Brain microvascular endothelial cell (primary cell): Measurements from ENCODE around the gene CTCFL.

Source experiments
- DNase-seq: peaks from one replicate; pipeline ENCODE4 v3.0.0-alpha.2; 2020
- H3K27ac ChIP-seq: fragments of 250-450 bp; sonication (Bioruptor Pico); 2 replicates; pipeline ENCODE4 v1.5.1; 2020; ENCODE audit warnings: mild to moderate bottlenecking, moderate library complexity
- H3K27me3 ChIP-seq: fragments of 250-450 bp; sonication (Bioruptor Pico); replicated peaks from 2 replicates; pipeline ENCODE4 v1.5.1; 2020; ENCODE audit warnings: mild to moderate bottlenecking
- H3K36me3 ChIP-seq: fragments of 250-450 bp; sonication (Bioruptor Pico); replicated peaks from 2 replicates; pipeline ENCODE4 v1.5.1; 2020; ENCODE audit warnings: mild to moderate bottlenecking
- H3K4me3 ChIP-seq: 2 replicates; pipeline ENCODE4 v1.5.1; 2011; ENCODE audit warnings: low read depth, mild to moderate bottlenecking, control low read depth, low read length, moderate library complexity
- CTCF ChIP-seq: IDR thresholded peaks from 2 replicates; pipeline ENCODE4 v1.5.1; 2011; ENCODE audit warnings: low read depth, mild to moderate bottlenecking, moderate library complexity, low read length, control low read depth, inconsistent platforms; ENCODE audit errors: missing control alignments
- in situ Hi-C: cut with HindIII; loops from 2 replicates; pipeline ENCODE4 v1.10.0; 2017; ENCODE audit warnings: low sequenced_read_pairs, low pct_ligation_motif_present

CTCFL gene

DNA sequence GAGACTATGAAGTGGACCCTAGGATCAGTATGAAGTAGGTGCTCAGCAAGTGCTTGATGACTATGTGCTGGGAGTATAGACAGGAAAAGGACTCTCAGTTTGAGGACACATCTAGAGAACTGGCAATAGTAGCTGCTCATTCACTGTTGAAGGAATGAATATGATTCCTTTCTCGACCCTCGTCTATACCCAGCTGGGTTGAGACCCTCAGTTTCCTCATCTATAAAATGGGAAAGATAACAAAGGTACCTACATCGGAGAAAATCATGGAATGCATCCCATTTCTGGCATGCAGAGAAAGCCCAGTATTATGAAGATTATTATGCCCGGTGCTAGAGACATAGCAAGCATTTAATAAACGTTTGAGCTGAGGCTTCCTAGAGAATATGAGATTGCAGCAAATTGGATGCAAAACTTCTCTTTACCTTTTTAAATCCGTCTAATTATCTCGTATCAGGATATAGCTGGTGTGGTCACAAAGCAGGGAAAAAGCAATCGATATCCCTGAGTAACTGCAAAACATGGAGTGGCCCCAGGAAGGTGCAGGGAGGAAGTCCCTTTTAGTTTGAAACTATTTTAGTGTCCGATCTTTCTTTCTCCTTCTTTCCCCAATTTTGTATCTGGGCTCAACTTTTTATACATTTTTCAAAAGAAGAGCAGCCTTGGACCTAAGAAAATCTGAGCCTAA, 33.1 kb upstream of the CTCFL start:
- in situ Hi-C loops = no loop called here
- TF ChIP-seq CTCF = no peak
- Histone ChIP-seq H3K27ac (no peak overlapping the region), H3K36me3 (no peaks in the 10 kb centered on the region), H3K27me3 (peaks cover 3% of the 10 kb centered on the region), H3K4me3 (no peak overlapping the region)
- DNase-seq = no peak

DNA sequence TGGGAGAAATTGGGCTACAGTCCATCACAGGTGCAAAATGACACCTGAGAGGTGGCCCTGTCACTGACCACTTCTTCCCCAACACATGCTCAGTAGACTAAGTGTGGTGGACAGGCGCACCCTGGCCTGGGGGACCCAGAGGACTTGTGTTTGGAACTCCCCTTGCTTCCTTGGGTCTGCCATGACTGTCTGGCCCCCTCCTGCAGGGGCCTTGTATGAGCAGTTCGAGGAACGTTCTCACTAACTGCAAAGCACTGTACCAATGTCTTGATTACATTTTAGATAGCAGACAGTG, 32.0 kb upstream of the CTCFL start:
- no peak overlapping the region for H3K4me3 ChIP-seq
- peaks cover 3% of the 10 kb centered on the region for H3K27me3 ChIP-seq
- DNase-seq = no peak
- H3K36me3 ChIP-seq = no peaks in the 10 kb centered on the region
- in situ Hi-C loops = no loop called here
- no peak for TF ChIP-seq CTCF
- H3K27ac ChIP-seq = no peak overlapping the region

DNA sequence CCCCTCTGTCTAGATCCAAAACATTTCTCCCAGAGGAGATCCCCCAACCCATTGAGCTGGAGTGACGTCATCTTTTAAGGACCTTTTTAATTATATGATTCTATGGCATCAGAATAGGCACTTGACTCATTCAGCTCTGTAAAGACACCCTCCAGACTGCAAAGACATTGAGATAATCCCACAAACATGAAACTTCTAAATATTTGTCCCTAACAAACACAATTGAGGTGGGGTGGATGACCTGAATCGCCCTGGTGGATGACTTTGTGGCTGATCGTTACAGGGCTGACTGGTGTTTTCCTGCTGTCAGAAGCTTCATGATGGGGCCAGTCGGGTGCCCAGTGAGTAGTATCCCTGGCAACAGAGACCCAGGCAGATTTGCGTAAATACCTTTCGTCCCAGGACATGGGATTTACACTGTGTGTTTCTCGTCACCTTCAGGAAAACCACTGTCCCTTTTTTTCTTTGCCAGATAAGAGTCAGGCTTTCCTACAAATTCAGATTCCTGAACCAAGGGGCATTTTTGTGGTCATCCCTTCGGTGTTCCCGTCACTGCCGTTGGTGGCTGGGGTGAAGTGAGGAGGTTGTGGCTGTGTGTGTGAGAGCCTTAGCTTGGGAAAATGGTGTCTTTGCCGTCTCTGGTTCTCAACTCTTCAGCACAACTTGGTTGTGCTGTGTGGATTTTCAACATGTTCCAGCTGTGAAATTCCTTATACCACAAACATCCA, 30.7 kb upstream of the CTCFL start:
- no peak overlapping the region for H3K4me3 ChIP-seq
- H3K36me3 ChIP-seq = no peaks in the 10 kb centered on the region
- H3K27ac ChIP-seq = no peak overlapping the region
- in situ Hi-C loops = no loop called here
- TF ChIP-seq CTCF = no peak
- H3K27me3 ChIP-seq = peaks cover 3% of the 10 kb centered on the region
- no peak for DNase-seq

DNA sequence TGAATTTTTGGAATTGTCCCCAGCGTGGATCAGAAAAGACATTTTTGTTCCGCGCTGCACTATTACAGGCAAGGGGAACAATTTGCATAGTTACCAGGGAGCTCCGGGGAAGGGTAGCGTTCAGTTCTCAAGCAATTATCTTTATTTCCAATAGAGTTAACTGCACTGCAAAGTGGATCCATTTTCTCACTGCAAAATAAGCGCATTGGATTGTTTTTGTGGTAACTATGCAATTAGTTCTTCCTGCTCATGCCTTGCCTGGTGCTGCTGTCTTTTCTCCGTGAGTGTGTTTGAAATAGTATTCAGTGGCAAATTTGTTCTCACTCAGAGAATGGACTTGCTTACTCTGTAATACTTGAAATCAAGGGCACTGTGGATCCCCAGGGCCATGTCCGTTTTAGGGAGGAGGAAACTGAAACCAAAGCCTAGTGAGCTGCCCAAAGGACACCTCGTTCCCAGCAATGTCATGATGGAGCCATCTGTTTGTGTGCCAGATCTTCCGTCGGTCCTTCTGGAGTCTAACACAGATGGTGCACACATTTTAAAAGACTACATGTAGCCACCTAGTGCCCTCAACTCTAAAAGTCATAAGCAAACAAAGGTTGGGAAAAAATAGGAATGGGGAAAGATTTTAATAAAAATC, 28.6 kb upstream of the CTCFL start:
- H3K36me3 ChIP-seq = no peaks in the 10 kb centered on the region
- in situ Hi-C loops = no loop called here
- H3K4me3 ChIP-seq = no peak overlapping the region
- H3K27me3 ChIP-seq = peaks cover 3% of the 10 kb centered on the region
- DNase-seq = no peak
- H3K27ac ChIP-seq = no peak overlapping the region
- no peak for TF ChIP-seq CTCF

DNA sequence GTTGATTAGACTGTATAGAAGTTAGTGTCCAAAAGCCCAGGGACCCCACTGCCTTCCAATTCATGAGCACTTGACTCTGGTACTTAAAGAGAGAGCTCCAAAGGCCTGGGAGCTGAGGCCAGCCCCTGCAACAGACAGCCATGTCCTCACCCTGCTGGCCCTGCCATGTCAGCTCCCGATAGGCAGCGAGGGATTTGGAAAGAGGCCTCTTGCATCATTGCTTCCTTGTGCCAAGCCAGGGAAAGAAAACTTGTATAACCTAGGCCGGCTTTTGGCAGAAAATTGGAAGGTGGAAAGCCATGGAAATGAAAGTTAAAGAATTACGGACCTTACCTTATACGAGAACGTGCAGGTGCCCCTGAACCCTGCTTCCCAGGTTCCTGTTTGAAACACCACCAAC, 27.5 kb upstream of the CTCFL start:
- Histone ChIP-seq H3K27ac (no peak overlapping the region), H3K4me3 (no peak overlapping the region), H3K36me3 (no peaks in the 10 kb centered on the region), H3K27me3 (peaks cover under 1% of the 10 kb centered on the region)
- DNase-seq = no peak
- TF ChIP-seq CTCF = no peak
- in situ Hi-C loops = no loop called here
